ENCODE results near the gene FAM111B. TPM values are rescaled to one million over a fixed set of nuclear protein-coding genes. Genes with fewer than 3 reads are reported as not detected.
A peak's percentile ranks its signal among the peaks of the same experiment; 100 is the strongest.
"Not testable (repeated sequence)": the region's sequence is repeated elsewhere in the genome, so short reads cannot be mapped to it uniquely, and the experiment has no call there.

The FAM111B gene
- polyA plus RNA-seq, 1 experiment = 0.76 TPM

- Histone ChIP-seq H3K4me3 (ENCODE audit: low read depth, low read length) (no peak overlapping the region), H3K36me3 (ENCODE audit: control insufficient read depth, insufficient read depth, low read length) (no peaks in the 10 kb centered on the region), H3K27me3 (ENCODE audit: control insufficient read depth, insufficient read depth, low read length) (no peaks in the 10 kb centered on the region)
- no peak for DNase-seq (ENCODE audit: low read depth)
- POLR2A ChIA-PET = no interaction called here
- no peak for TF ChIP-seq CTCF (IDR thresholded peaks at IDR 0.05; ENCODE audit: insufficient read depth, low read depth, low read length)
- CTCF ChIA-PET = interaction anchor here (1.2 to 1.6 kb wide), 3 partner anchors 9 to 69 kb away, joined by 3 to 7 read pairs (median 7); no protein-coding TSS in a partner anchor
These were observed 18.9 kb upstream of the FAM111B start for GRCh38 chr11:59088162-59088561.

- H3K4me3 ChIP-seq (ENCODE audit: low read depth, low read length); H3K36me3 ChIP-seq (ENCODE audit: control insufficient read depth, insufficient read depth, low read length); DNase-seq (ENCODE audit: low read depth); H3K27me3 ChIP-seq (ENCODE audit: control insufficient read depth, insufficient read depth, low read length); POLR2A ChIA-PET: not testable (repeated sequence)
- CTCF ChIA-PET = interaction anchor here (1.4 to 5.6 kb wide), 2 partner anchors 42 to 64 kb away, joined by 5 to 67 read pairs; no protein-coding TSS in a partner anchor
These were observed 13.5 kb upstream of the FAM111B start for GRCh38 chr11:59093576-59093975.

GRCh38 chr11:59095225-59095624 lies 11.8 kb upstream of the FAM111B start:
- H3K36me3 ChIP-seq (ENCODE audit: control insufficient read depth, insufficient read depth, low read length); POLR2A ChIA-PET; H3K27me3 ChIP-seq (ENCODE audit: control insufficient read depth, insufficient read depth, low read length); DNase-seq (ENCODE audit: low read depth); H3K4me3 ChIP-seq (ENCODE audit: low read depth, low read length): not testable (repeated sequence)
- CTCF ChIA-PET = interaction anchor here (0.9 to 5.6 kb wide), 6 partner anchors 11 to 62 kb away, joined by 3 to 67 read pairs (median 17); partner anchors contain the start of gene FAM111B

- H3K4me3 ChIP-seq (ENCODE audit: low read depth, low read length); H3K27me3 ChIP-seq (ENCODE audit: control insufficient read depth, insufficient read depth, low read length); POLR2A ChIA-PET; H3K36me3 ChIP-seq (ENCODE audit: control insufficient read depth, insufficient read depth, low read length); DNase-seq (ENCODE audit: low read depth): not testable (repeated sequence)
- CTCF ChIA-PET = interaction anchor here (0.7 to 5.6 kb wide), 16 partner anchors 8 to 75 kb away, joined by 3 to 67 read pairs (median 6); partner anchors contain the start of gene FAM111B
These were observed 11.0 kb upstream of the FAM111B start for GRCh38 chr11:59095972-59096575.

GRCh38 chr11:59097113-59097708 lies 9.8 kb upstream of the FAM111B start:
- Histone ChIP-seq H3K27me3 (ENCODE audit: control insufficient read depth, insufficient read depth, low read length) (no peaks in the 10 kb centered on the region; the same call in 1 of the 2 replicates), H3K4me3 (ENCODE audit: low read depth, low read length) (no peak overlapping the region), H3K36me3 (ENCODE audit: control insufficient read depth, insufficient read depth, low read length) (no peaks in the 10 kb centered on the region)
- ChIA-PET POLR2A (no interaction called here), CTCF (interaction anchor here (0.7 to 5.6 kb wide), 18 partner anchors 9 to 299 kb away, joined by 3 to 67 read pairs (median 6); partner anchors contain the start of genes FAM111A and FAM111B)
- DNase-seq (ENCODE audit: low read depth) = no peak
- peak; percentile 80 for TF ChIP-seq CTCF (IDR thresholded peaks at IDR 0.05; ENCODE audit: insufficient read depth, low read depth, low read length)

- H3K36me3 ChIP-seq (ENCODE audit: control insufficient read depth, insufficient read depth, low read length); H3K4me3 ChIP-seq (ENCODE audit: low read depth, low read length); POLR2A ChIA-PET; DNase-seq (ENCODE audit: low read depth); H3K27me3 ChIP-seq (ENCODE audit: control insufficient read depth, insufficient read depth, low read length): not testable (repeated sequence)
- CTCF ChIA-PET = interaction anchor here (0.7 to 5.6 kb wide), 14 partner anchors 9 to 66 kb away, joined by 3 to 67 read pairs (median 7); partner anchors contain the start of genes FAM111A and FAM111B
These were observed 9.1 kb upstream of the FAM111B start for GRCh38 chr11:59097938-59098337.

- no peak for DNase-seq (ENCODE audit: low read depth)
- Histone ChIP-seq H3K27me3 (ENCODE audit: control insufficient read depth, insufficient read depth, low read length) (no peaks in the 10 kb centered on the region; the same call in 1 of the 2 replicates), H3K36me3 (ENCODE audit: control insufficient read depth, insufficient read depth, low read length) (no peaks in the 10 kb centered on the region), H3K4me3 (ENCODE audit: low read depth, low read length) (peak overlapping the region; percentile 30)
- ChIA-PET CTCF (interaction anchor here (0.7 to 4.3 kb wide), 5 partner anchors 9 to 62 kb away, joined by 3 to 17 read pairs (median 6); no protein-coding TSS in a partner anchor), POLR2A (no interaction called here)
- peak; percentile 51 for TF ChIP-seq CTCF (IDR thresholded peaks at IDR 0.05; ENCODE audit: insufficient read depth, low read depth, low read length)
These were observed 4.7 kb upstream of the FAM111B start for GRCh38 chr11:59102259-59102765.

GRCh38 chr11:59107721-59108120 lies 684 bp downstream of the FAM111B start:
- H3K36me3 ChIP-seq (ENCODE audit: control insufficient read depth, insufficient read depth, low read length); H3K27me3 ChIP-seq (ENCODE audit: control insufficient read depth, insufficient read depth, low read length); H3K4me3 ChIP-seq (ENCODE audit: low read depth, low read length); DNase-seq (ENCODE audit: low read depth); POLR2A ChIA-PET: not testable (repeated sequence)
- CTCF ChIA-PET = interaction anchor here (2.1 to 6.5 kb wide), 4 partner anchors 11 to 64 kb away, joined by 8 to 35 read pairs (median 20); partner anchors contain the start of gene DTX4

Data from BJ (cell line).